Fibroblast of peridontal ligament (primary cell): ENCODE data around the gene QRSL1.
"Not testable (repeated sequence)": the region's sequence is repeated elsewhere in the genome, so short reads cannot be mapped to it uniquely, and the experiment has no call there.

ENCODE experiments used
- DNase-seq: peaks from one replicate; pipeline ENCODE4 v3.0.0-alpha.2; 2010; ENCODE audit errors: extremely low read depth

Gene QRSL1, protein sequence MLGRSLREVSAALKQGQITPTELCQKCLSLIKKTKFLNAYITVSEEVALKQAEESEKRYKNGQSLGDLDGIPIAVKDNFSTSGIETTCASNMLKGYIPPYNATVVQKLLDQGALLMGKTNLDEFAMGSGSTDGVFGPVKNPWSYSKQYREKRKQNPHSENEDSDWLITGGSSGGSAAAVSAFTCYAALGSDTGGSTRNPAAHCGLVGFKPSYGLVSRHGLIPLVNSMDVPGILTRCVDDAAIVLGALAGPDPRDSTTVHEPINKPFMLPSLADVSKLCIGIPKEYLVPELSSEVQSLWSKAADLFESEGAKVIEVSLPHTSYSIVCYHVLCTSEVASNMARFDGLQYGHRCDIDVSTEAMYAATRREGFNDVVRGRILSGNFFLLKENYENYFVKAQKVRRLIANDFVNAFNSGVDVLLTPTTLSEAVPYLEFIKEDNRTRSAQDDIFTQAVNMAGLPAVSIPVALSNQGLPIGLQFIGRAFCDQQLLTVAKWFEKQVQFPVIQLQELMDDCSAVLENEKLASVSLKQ

DNA sequence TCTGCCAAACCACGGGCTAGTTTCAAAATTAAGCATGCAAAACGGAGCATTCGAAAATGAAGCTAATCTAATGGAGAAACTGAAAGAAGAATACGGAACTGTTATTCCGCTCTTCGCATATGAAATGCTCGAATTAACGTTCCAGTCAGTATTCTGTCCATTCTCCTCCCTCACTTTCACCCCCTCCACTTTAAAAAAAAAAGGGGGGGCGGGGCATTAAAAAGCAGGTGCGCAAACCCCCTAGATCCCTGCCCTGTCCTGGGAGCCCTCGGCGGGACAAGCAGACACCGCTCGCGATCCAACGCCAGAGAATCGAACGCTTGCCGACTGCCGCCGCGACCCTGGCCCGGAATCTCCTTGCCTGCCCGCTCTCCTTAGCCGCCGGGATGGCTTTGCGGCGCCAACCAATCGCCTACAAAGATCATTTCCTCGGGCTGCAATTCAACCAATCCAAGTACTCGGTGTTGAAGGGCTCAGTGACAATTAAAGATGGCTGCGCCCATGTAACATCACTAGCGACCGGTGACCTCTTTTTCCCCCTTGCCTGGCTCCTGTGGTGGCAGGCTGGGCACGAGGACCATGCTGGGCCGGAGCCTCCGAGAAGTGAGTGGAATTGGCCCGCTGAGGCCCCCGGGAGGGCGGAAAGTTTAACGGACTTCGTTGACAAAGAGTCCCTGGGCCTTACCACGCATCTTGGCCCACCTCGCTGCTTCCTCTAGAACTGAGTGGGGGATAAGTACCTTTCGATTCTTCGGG, at the start of gene QRSL1, which contains the start of gene RTN4IP1:
TSS of gene QRSL1 (plus strand) at position 476 of the 756 bp plus-strand sequence. CDS start at position 580, 104 bp downstream.
TSS of gene RTN4IP1 (minus strand) at position 396 of the 756 bp plus-strand sequence. CDS start 477 bp downstream, outside the sequence.
- peak; percentile 94 for DNase-seq

DNA sequence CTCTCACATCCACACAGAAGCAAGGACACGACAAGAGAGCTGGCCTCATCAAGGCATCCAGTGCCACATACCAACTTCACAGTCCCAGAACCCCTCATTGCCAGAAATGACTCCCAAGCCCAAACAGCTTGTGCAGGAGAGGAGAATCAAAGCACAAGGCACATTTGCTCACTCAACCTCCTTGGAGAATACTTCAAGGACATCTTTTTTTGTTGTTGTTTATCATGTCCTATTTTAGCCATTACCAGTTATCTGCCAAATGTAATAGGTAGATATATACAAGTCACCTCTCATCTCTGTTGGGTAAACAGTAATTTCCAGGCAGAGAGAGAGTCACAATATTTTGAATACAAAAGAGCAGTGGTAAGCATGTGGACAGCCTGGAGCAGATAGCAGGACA, 47.9 kb upstream of the QRSL1 start:
- no peak for DNase-seq

DNA sequence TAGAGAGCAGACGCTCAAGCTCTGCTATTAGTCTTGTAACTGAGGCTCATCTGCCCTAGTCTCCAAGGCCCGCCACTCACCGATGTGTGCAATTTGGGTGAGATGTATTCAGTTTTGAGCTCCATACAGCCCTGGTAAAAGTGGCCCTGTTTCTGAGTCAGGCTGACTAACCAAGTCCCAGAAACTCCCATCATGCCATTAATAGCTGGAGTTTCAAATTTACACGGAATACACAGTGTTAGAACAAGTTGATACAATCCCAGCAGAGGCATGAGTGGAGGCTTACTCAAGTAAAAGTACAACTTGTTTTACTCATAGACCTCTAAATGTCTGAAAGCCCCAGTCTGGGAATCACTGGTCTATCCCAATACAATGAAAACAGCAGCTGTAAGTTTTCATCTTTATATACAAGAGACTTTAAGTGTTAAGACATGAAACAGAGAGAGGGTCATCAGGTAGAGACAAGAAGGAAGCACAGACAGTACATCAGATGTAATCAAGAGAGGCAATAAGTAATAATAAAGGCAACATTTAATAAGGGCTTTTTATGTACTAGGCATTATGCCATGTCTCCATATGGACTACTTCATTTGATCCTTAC, 42.5 kb upstream of the QRSL1 start:
- DNase-seq, result no peak

DNA sequence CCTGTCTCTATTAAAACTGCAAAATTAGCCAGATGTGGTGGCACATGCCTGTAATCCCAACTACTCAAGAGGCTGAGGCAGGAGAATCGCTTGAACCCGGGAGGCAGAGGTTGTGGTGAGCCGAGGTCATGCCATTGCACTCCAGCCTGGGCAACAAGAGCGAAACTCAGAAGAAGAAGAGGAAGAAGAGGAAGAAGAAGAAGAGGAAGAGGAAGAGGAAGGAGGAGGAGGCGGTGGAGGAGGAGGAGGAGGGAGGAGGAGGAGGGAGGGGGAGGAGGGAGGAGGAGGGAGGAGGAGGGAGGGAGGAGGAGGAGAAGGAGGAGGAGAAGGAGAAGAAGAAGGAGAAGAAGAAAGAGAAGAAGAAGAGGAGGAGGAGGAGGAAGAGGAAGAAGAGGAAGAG, 40.4 kb upstream of the QRSL1 start:
- DNase-seq, result not testable (repeated sequence)

DNA sequence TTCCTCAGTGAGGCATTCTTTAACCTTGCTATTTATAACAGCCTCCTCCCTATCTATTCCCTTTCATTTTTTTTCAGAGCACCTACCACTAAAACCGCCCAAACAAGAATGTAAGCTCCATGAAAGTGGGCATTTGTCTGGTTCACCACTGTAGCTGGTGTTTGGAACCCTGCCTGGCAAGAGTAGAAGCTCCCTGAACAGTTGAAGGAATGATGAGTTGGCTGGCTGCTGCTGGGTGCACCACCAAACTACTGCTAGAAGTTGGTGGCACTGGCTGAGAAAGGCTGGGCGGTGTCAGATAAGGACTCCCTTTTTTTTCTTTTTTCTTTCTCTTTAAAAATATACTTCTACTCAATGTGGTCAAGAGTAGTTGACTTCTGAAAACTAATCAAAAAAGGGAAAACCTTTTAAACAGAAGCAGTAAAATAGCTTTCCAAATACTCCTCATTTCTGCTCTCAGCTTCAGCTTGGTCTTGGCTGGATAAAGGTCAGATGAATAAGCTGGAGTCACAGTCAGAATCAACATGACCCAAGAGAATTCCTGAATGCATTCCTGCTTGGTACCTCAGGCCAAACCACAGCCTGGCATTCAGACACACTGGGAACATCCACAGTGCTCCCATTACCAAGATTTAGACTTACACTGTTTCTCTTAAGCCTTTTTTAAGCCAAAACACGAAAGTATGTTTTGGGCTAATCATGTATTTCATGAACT, 38.1 kb upstream of the QRSL1 start:
- DNase-seq, result peak; percentile 93

DNA sequence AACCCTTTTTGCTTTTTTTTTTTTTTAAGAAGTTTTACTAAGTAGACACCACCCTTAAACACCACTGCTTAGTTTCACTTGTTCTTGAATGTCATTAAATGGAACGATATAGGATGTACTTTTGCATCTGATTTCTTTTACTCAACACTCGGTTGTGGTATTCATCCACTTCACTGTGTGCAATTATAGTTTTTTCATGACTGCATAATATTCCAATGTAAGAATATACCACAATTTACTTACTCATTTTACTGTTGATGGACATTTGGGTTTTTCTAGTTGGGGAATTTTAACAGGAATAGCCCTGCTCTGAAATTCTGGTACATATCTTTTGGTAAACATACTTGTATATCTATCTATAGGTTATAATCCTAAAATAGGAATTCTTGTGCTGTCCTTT, 29.9 kb upstream of the QRSL1 start:
- DNase-seq, result no peak

DNA sequence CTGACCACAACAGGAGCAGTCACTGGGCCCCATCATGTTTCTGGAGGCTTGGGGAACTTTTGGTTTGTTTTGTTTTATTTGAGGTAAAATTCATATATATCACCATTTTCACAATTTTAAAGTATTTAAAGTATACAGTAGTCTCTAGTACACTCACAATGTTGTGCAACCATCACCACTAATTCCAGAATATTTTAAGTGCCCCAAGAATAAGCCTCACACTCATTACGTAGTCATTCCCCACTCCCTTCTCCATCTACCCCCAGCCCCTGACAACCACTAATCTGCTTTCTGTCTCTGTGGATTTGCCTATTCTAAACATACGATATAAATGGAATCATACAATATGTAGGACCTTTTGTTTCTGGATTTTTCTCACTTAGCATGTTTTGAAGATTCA, 29.0 kb upstream of the QRSL1 start:
- DNase-seq, result peak; percentile 9

DNA sequence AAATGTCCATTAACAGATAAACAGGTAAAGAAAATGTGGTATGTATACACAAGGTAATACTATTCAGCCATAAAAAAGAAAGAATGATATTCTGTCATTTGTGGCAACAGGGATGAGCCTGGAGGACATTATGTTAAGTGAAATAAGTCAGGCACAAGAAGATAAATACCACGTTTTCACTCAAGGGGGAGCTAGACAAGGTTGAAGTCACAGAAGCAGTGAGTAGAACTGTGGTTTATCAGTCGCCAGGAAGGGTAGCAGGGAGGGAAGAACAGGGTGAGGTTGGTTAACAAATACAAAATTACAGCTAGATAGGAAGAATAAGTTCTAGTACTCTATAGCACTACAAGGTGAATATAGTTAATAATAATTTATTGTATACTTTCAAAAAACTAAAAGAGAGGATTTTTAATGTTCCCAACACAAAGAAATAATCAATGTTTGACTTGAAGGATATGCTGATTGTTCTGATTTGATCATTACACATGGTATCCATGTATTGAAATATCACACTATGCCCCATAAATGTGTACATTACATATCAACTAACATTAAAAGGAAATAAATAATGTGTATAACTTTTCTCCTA, 21.2 kb upstream of the QRSL1 start:
- peak; percentile 68 for DNase-seq

DNA sequence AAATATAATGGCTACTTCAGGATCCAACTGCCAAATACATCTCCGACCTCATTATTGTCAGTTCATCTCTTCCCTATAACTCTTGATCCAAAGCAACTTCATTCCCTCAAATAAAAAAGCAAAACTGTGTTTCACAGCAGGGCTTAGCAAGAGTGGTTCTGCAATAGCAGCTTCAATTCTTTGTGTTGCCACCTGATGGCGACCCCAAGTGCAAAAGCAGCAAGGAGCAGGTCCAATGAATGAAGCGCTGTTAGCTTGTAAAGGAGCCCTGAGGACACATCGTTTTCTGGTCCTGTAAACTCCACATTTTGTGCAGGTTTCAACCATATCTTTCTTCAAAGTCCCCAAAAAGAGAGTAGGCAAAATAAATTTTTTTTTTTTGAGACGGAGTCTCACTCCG, 19.7 kb upstream of the QRSL1 start:
- peak; percentile 11 for DNase-seq

DNA sequence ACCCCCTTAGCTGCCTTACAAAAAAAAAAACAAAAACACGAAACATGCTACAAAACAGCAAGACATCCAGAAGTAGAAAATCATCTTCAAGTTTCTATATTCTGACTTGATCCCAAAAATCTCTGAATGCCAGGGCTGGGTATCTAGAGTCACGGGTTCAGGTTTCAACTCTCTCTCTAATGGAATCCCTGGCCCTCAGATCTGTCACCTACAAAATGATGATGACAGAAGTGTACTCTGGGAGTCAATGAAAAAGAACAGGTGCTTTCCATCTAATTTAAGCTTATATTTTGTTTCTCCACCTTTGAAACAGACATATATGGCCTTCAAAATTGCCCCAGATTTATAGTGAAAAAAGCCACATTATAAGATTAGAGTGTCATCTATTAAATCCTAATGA, 18.3 kb upstream of the QRSL1 start:
- no peak for DNase-seq

DNA sequence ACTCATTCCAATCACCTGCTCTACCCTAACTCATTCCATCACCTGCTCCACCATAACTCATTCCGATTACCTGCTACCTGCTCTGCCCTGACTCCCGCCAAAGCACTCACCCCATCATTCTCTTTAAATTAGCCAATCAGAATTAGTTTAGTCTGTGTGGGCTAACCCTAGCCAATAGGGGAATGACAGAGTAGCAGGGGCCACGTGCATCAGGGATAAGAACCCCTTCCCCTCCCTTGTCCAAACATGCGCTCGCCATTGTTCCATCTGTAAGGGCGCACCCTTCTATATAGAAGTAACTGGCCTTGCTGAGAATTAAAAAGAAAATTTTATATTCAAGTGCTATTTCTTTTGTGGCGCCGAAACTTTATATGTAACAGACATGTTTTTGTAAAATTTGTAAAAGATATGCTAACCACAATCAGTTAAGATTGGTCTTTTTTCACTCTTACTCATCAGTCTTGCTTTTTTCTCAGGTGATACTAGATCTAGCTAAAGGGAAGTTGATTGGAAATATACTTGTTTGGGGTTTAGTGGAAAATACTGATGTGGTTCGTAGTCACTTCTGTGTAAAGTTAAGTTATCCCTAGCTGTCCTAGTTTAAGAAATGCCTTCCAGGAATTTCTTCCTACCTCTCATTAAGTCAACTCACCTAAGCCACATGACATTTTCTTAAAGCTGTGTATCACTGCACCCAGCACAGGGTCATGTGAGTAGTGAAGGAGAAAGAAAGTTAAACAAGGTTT, 16.5 kb upstream of the QRSL1 start:
- DNase-seq, result no peak

DNA sequence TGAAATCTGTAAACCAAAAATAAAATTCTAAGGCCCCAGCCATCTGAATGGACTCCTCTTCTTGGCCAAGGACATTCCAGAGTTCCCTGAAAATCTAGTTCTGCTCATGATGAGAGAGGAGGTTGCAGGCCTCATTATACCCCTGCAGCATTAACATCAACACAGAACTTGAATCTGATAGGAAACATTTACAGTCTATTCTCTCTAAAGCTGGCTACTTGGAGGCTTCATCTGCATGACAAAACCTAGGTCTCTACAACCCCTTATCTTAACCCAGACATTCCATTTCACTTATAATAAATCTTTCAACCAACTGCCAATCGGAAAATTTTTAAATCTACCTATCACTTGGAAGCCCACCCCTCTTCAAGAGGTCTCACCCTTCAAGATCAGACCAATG, 15.8 kb upstream of the QRSL1 start:
- no peak for DNase-seq

DNA sequence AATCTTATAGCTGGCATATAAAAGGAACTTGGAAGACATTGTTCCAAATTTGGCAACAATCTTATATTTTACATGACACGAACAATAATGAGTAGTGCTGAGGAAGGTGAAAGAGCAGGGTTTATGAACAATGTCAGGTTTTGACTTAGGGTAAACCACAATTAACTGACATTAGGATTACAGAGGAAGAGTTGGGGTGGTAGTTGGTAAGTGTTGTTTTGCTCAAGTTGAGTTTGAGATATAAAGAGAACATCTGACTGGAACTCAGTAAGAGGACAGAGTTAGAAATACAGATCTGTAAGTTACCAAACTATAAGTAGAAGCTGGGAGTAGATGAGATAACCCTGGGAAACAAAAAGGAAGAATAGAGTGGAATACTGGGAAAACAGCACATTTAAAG, 15.2 kb upstream of the QRSL1 start:
- DNase-seq, result no peak

DNA sequence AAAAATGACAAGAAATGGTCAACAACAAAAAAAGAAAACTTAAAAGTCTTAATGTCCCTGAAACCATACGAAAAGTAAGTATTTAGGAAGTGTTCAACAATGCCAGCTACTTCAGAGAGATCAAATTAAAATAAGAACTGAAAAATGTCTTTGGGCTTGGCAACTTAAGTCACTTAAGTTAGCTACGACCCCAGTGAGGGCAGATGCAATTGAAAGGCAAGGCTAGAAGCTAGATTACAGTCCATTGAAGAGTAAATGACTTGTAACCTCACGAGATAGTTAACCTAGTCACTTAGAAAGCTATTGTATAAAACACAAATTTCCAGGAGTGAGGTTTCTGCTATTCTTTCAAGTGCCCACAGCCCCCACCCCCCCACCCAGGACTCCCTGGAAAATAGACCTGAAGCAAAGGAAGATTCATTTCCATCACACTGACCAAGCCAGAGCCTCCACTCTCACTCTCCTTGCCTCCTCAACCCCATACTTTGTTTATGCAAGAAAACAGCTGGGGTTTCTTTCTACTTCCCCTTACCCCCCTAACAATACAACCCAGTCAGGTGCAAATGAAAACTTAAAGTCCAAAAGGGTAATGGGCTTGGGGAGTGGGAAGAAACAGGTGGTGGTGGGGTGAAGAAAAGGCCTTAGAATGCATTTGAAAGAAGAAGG, 14.7 kb upstream of the QRSL1 start:
- no peak for DNase-seq

DNA sequence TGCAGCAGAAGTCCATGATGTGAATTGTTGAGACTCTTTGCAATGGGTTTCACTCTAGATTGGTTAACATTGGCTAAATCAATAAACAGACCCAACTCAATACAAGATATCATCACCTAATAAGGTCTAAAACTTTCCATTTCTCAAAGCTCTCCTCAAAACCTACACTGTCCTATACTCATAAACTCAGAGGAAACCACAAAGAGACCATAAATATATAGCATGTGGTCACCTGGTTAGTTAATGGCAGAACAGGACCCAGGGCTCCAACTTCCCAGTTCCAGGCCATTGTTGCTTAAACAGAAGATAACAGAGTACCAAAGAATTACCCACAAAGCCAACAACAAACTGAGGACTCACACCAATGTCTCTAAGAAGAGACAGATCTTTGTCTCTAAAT, 12.1 kb upstream of the QRSL1 start:
- DNase-seq, result no peak

DNA sequence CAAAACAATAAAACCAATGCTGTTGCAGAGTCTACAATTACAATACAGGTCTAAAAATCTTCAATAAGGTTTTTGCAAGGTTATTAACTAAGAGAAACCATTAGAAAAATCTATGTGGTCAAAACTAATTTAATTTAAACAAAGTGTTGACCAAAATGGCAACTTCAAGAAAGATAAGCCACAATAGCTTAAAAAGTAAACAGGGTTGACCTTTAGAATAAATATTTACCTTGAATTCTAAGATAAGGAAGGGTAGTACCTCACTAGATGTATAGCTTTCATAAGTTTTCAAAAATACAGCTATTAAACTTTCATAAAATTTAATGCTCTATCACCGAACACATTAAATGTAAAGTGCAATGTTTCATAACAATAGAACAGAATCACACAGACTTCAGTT, 11.5 kb upstream of the QRSL1 start:
- DNase-seq, result no peak

DNA sequence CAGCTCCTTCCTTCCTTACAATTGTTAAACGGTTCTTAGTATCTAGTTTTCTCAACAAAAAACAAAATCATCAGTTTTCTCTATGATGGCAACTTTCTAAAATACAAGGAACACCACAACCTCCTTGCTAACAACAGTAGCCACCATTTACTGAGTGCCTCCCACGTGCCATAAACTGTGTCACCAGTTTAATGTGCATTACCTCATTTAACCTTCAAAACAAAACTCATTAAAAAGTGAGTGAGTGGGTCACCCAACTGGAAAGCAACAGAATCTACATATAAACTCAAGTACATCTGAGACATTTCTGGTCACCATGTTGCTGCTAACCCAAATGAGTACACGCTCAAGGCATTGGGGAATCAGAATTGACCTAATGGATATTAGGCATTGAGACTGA, 11.1 kb upstream of the QRSL1 start:
- no peak for DNase-seq

DNA sequence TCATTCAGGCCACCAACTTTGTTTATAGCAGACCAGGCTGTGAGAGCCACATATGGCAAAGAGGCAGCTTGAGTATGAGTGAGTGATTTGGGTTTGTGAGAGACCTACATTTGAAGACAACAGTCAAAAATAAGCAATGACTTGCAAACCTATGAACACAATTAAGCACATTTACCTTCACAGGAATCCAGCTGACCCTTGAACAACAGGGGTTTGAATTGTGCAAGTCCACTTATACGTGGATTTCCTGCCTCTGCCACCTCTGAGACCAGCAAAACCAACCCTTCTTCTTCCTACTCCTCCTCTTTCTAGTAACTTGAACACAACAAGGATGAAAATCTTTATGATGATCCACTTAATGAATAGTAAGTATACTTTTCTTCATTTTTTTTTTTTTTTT, 10.2 kb upstream of the QRSL1 start:
- DNase-seq, result no peak

DNA sequence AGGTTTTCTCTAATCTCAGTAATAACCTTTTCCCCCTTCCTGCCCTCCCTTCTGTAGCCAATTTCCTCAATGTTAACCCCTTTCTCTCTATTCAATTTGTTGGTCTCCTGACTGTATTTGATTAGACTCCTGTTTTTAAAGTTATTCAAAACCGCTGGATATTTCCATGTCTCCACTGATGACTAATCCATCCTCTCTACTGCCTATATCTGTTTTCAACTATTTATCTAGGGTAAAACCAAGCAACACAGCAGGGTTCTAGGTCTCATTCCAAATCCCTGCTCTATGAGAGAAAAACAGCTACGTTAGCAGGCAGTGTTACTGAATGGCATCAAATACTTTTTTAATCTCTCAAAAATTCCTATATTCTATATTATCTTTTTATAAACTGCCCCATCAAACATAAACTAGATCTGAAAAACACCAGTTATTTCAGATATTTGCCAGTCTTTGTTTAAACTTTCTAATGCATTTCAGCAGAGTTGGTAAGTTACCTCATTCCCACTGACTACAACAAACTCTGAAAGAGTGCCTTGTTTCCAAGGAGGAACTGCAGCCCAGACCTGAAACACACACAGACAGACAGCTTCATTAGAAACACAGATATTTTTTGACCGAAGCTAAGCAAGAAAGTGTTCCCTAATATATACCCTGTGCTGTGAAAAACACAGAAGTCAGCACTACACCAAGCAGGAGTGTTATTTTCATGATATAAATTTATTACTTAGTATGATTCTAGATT, 8.3 kb upstream of the QRSL1 start:
- DNase-seq, result peak; percentile 65
